SK-N-SH (cell line): Measurements from ENCODE around the gene ASAP2. TPM values are rescaled to one million over a fixed set of nuclear protein-coding genes. Genes with fewer than 3 reads are reported as not detected.

Experiments
- CTCF ChIA-PET: fragments of 300-600, 350-600 bp; formaldehyde crosslinking; extraction: SDS; loops from one replicate; lab custom pipeline; 2021; lab: Yijun Ruan, JAX
- POLR2A ChIA-PET: fragments of 350-600 bp; sonication (Branson Sonifier 250); formaldehyde crosslinking; extraction: SDS; loops from one replicate; lab custom pipeline; 2020; ENCODE audit warnings: antibody characterized with exemption, inconsistent platforms; lab: Yijun Ruan, JAX
- DNase-seq: peaks from one replicate; pipeline ENCODE4 v3.0.0; 2012
- H2AFZ ChIP-seq: fragments of 200-600 bp; sonication (generic); 2 replicates; pipeline ENCODE4 v1.8.1; 2016; ENCODE audit warnings: antibody characterized with exemption, mild to moderate bottlenecking, low read depth
- H3F3A ChIP-seq: fragments of 200-600 bp; sonication (generic); replicated peaks from 2 replicates; pipeline ENCODE3; 2016; ENCODE audit warnings: antibody characterized with exemption, mild to moderate bottlenecking; ENCODE audit not compliant: insufficient read depth
- H3K27ac ChIP-seq, 2 experiments: fragments of 200-500 bp in 1 of 2; fragments of 200-600 bp in 1 of 2; sonication (Bioruptor generic) in 1 of 2; sonication (generic), shearing (Covaris generic) in 1 of 2; 2 replicates each; pipeline versions ENCODE4 v1.5.1 to v1.6.1; 2014 to 2016; ENCODE audit warnings: low read depth in 2 of 2, inconsistent platforms in 1 of 2, low read length in 1 of 2, mild to moderate bottlenecking in 1 of 2, mixed read lengths in 1 of 2
- H3K27me3 ChIP-seq: fragments of 200-600 bp; sonication (generic), shearing (Covaris generic); 2 replicates; pipeline ENCODE4 v1.6.1; 2016; ENCODE audit warnings: mixed run types; ENCODE audit not compliant: insufficient read depth
- H3K36me3 ChIP-seq, 2 experiments: fragments of 200-500 bp in 1 of 2; fragments of 200-600 bp in 1 of 2; sonication (Bioruptor generic) in 1 of 2; sonication (generic) in 1 of 2; replicated peaks in 1 of 2; 2 replicates each; pipeline versions ENCODE3 to v1.5.1; 2014 to 2016; ENCODE audit warnings: low read length in 1 of 2, mild to moderate bottlenecking in 1 of 2; ENCODE audit not compliant: insufficient read depth in 2 of 2, control insufficient read depth in 1 of 2
- H3K4me1 ChIP-seq, 2 experiments: fragments of 200-500 bp in 1 of 2; fragments of 200-600 bp in 1 of 2; sonication (Bioruptor generic) in 1 of 2; sonication (generic), shearing (Covaris generic) in 1 of 2; 2 replicates each; pipeline versions ENCODE4 v1.5.1 to v1.6.1; 2014 to 2016; ENCODE audit warnings: low read depth in 1 of 2, low read length in 1 of 2, mixed run types in 1 of 2; ENCODE audit not compliant: insufficient read depth in 2 of 2, control insufficient read depth in 1 of 2
- H3K4me2 ChIP-seq: fragments of 200-600 bp; sonication (generic), shearing (Covaris generic); 2 replicates; pipeline ENCODE4 v1.6.1; 2017; ENCODE audit warnings: mixed run types
- H3K4me3 ChIP-seq, 2 experiments: fragments of 200-500 bp in 1 of 2; fragments of 200-600 bp in 1 of 2; sonication (Bioruptor generic) in 1 of 2; sonication (generic), shearing (Covaris generic) in 1 of 2; 2 replicates each; pipeline versions ENCODE4 v1.5.1 to v1.8.1; 2014 to 2016; ENCODE audit warnings: low read depth in 2 of 2, inconsistent platforms in 1 of 2, low read length in 1 of 2, mild to moderate bottlenecking in 1 of 2, mixed read lengths in 1 of 2, moderate library complexity in 1 of 2
- H3K79me2 ChIP-seq: fragments of 200-600 bp; sonication (generic); 2 replicates; pipeline ENCODE4 v1.8.1; 2017; ENCODE audit warnings: mild to moderate bottlenecking; ENCODE audit not compliant: insufficient read depth
- H3K9ac ChIP-seq: fragments of 200-600 bp; sonication (generic); 2 replicates; pipeline ENCODE4 v1.6.1; 2017; ENCODE audit warnings: mixed run types
- H3K9me2 ChIP-seq: fragments of 200-600 bp; sonication (generic); 2 replicates; pipeline ENCODE4 v1.6.1; 2017; ENCODE audit warnings: mixed run types
- H3K9me3 ChIP-seq: fragments of 200-600 bp; sonication (generic); 2 replicates; pipeline ENCODE4 v1.6.1; 2017; ENCODE audit warnings: mixed run types, mild to moderate bottlenecking, moderate library complexity
- H4K20me1 ChIP-seq: fragments of 200-600 bp; sonication (generic); 2 replicates; pipeline ENCODE4 v1.6.1; 2017; ENCODE audit warnings: mild to moderate bottlenecking, mixed run types; ENCODE audit not compliant: insufficient read depth
- CTCF ChIP-seq: fragments of 200-600 bp; sonication (generic); IDR thresholded peaks from 2 replicates; pipeline ENCODE4 v1.6.1; 2017; ENCODE audit warnings: antibody characterized with exemption, mild to moderate bottlenecking, moderate library complexity
- ELF1 ChIP-seq: IDR thresholded peaks from 2 replicates; pipeline ENCODE4 v1.4.0; 2012
- EP300 ChIP-seq, 2 experiments: IDR thresholded peaks; 2 replicates each; pipeline versions ENCODE4 v1.4.0 to v1.6.1; 2012; ENCODE audit warnings: borderline replicate concordance in 1 of 2, low read depth in 1 of 2, low read length in 1 of 2
- JUND ChIP-seq: IDR thresholded peaks from 2 replicates; pipeline ENCODE4 v1.4.0; 2012
- NFIC ChIP-seq: IDR thresholded peaks from 2 replicates; pipeline ENCODE4 v1.4.0; 2012; ENCODE audit warnings: borderline replicate concordance
- POLR2AphosphoS5 ChIP-seq: IDR thresholded peaks from 2 replicates; pipeline ENCODE4 v1.6.1; 2012; ENCODE audit warnings: low read depth, low read length
- RAD21 ChIP-seq: IDR thresholded peaks from 2 replicates; pipeline ENCODE4 v1.6.1; 2012; ENCODE audit warnings: mild to moderate bottlenecking, low read length
- RCOR1 ChIP-seq: fragments of 150-350 bp; IDR thresholded peaks from 2 replicates; pipeline ENCODE4 v1.6.1; 2017; ENCODE audit warnings: antibody characterized with exemption, low read length
- REST ChIP-seq: IDR thresholded peaks from 2 replicates; pipeline ENCODE4 v1.6.1; 2012; ENCODE audit warnings: mild to moderate bottlenecking, low read depth, low read length, moderate library complexity
- RFX5 ChIP-seq: IDR thresholded peaks from 2 replicates; pipeline ENCODE4 v1.6.1; 2012; ENCODE audit warnings: mild to moderate bottlenecking, improper control_type of control experiment, low read length
- TCF12 ChIP-seq: IDR thresholded peaks from 2 replicates; pipeline ENCODE4 v1.4.0; 2012
- ZBTB33 ChIP-seq: IDR thresholded peaks from 2 replicates; pipeline ENCODE4 v1.4.0; 2012; ENCODE audit warnings: low read depth, borderline replicate concordance
- WGBS: methylation state at CpG from one replicate; pipeline ENCODE4 v1.1.6; 2017; ENCODE audit warnings: low lambda C conversion rate; 5-methylcytosine and 5-hydroxymethylcytosine counted together
- polyA plus RNA-seq, 3 experiments: library from polyadenylated mRNA; depleted of rRNA; stranded (reverse); fragments of >200 nt; gene quantifications; 2 replicates each; pipeline ENCODE4 v1.2.3, GENCODE V29; 2012

Gene ASAP2
- polyA plus RNA-seq, 1 of the 3 experiments (the other 2 are of a cell fraction): 37.9 TPM

- TF ChIP-seq POLR2AphosphoS5: no peak
Observed at GRCh38 chr2:9358846-9359245, 152.2 kb downstream of the ASAP2 start (continued).

GRCh38 chr2:9359463-9359862 lies 152.9 kb downstream of the ASAP2 start:
- WGBS: 87% methylated on average over 4 of the region's 4 CpGs
- H3K36me3 ChIP-seq: peaks cover 62 to 85% of the 10 kb centered on the region in 2 experiments
- H3K79me2 ChIP-seq: peaks cover 19% of the 10 kb centered on the region
- no peak overlapping the region for H2AFZ ChIP-seq
- no peaks in the 10 kb centered on the region for H4K20me1 ChIP-seq
- no peaks in the 10 kb centered on the region for H3K27me3 ChIP-seq
- peaks cover 20% of the 10 kb centered on the region for H3F3A ChIP-seq
- no peak overlapping the region for H3K4me3 ChIP-seq
- no peak for TF ChIP-seq ELF1
- no peak for TF ChIP-seq REST
- TF ChIP-seq ZBTB33: no peak
- no peak for TF ChIP-seq JUND
- TF ChIP-seq CTCF: no peak
- TF ChIP-seq EP300 (IDR thresholded peaks at IDR 0.05; ENCODE audit: borderline replicate concordance in 1 of 2, low read depth in 1 of 2, low read length in 1 of 2): no peak
- no peak for TF ChIP-seq TCF12
- no peak for TF ChIP-seq RCOR1
- no peak for TF ChIP-seq RAD21
- no peak for TF ChIP-seq RFX5
- TF ChIP-seq NFIC: no peak
- TF ChIP-seq, all 33 proteins: peak for 0
- Histone ChIP-seq H3K9me3 (no peaks in the 10 kb centered on the region), H3K9me2 (no peaks in the 10 kb centered on the region), H3K4me2 (no peak overlapping the region), H3K9ac (no peak overlapping the region), H3K27ac (no peak overlapping the region), H3K4me1 (no peaks in the 10 kb centered on the region; a peak in 1 of 4 replicates)
- CTCF ChIA-PET: interaction anchor here (0.6 to 2.9 kb wide), 2 partner anchors 11 to 217 kb away, joined by 3 to 10 read pairs; no protein-coding TSS in a partner anchor
- POLR2A ChIA-PET: no interaction called here
- no peak for DNase-seq
